Transverse colon (tissue), 4 donors: ENCODE data around the gene IL17REL.

Experiments
- POLR2A ChIP-seq: fragments of 450-650 bp; IDR thresholded peaks from one replicate; pipeline ENCODE4 v1.6.1; 2016; ENCODE audit warnings: antibody characterized with exemption, mild to moderate bottlenecking, moderate library complexity
- POLR2AphosphoS5 ChIP-seq, 3 donors: sonication (generic); formaldehyde crosslinking; IDR thresholded peaks; one replicate each; pipeline ENCODE4 v1.6.1; 2016; ENCODE audit warnings: antibody characterized with exemption in 3 of 3
- TF ChIP-seq, protein P1 (sequence below), 5 experiments: fragments of 200-600 bp in 3 of 5; fragments of 450-650 bp in 2 of 5; sonication (generic) in 3 of 5; IDR thresholded peaks; 1 replicate in 2 of 5; 2 replicates in 3 of 5; pipeline ENCODE4 v1.5.1; 2016 to 2017; ENCODE audit warnings: antibody characterized with exemption in 5 of 5, inconsistent platforms in 3 of 5, mild to moderate bottlenecking in 2 of 5, moderate library complexity in 1 of 5

DNA sequence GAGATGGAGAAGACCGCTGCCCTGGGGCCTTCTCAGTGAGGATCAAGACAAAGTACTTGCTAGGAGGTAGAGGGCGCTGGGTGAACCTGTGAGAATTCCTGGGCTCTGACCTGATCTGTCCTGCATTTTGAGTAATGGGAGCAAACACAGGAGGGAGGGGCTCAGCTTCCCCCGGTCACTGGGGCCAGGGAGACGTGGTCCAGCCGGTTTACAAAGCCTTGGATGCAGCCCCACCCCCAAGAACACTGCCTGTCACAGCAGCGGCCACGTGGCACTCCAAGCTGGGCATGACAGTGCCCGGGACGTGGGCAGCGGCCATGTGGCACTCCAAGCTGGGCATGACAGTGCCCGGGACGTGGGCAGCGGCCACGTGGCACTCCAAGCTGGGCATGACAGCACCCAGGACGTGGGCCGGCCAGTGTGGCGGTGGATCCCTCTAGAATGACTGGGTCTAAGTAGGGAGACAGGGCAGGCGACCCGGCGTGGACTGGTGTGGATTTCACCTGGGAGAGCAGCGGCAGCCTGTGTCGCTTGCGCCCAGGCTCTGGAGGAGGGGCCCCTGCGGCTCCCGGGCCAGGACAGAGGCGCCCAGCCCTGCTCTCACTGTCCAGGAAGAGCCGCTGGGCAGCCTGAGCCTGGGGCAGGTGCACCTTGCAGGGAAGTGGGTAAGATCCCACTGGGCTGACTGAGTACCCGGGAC, 48.0 kb upstream of the IL17REL start:
- TF ChIP-seq, protein P1, sequence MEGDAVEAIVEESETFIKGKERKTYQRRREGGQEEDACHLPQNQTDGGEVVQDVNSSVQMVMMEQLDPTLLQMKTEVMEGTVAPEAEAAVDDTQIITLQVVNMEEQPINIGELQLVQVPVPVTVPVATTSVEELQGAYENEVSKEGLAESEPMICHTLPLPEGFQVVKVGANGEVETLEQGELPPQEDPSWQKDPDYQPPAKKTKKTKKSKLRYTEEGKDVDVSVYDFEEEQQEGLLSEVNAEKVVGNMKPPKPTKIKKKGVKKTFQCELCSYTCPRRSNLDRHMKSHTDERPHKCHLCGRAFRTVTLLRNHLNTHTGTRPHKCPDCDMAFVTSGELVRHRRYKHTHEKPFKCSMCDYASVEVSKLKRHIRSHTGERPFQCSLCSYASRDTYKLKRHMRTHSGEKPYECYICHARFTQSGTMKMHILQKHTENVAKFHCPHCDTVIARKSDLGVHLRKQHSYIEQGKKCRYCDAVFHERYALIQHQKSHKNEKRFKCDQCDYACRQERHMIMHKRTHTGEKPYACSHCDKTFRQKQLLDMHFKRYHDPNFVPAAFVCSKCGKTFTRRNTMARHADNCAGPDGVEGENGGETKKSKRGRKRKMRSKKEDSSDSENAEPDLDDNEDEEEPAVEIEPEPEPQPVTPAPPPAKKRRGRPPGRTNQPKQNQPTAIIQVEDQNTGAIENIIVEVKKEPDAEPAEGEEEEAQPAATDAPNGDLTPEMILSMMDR (IDR thresholded peaks at IDR 0.05): no peak
- no peak for TF ChIP-seq POLR2A
- TF ChIP-seq POLR2AphosphoS5 (IDR thresholded peaks at IDR 0.05): no peak
